ENCODE measurements around the gene TUBB.
"Not testable (repeated sequence)": the region's sequence is repeated elsewhere in the genome, so short reads cannot be mapped to it uniquely, and the experiment has no call there.

The TUBB gene

GRCh38 chr6:30763618-30764489, 43.7 kb downstream of the TUBB start:
- peak overlapping the region; percentile 34; the same call in 1 of the 2 replicates for H3K4me3 ChIP-seq (ENCODE audit: low read length)
- TF ChIP-seq ZNF274 (IDR thresholded peaks at IDR 0.05; ENCODE audit: low read depth, low read length), result no peak

- H3K4me3 ChIP-seq (ENCODE audit: low read length), result not testable (repeated sequence)
Measured at GRCh38 chr6:30764490-30765043, 44.4 kb downstream of the TUBB start.

GRCh38 chr6:30765495-30765894, 45.3 kb downstream of the TUBB start:
- not testable (repeated sequence) for H3K4me3 ChIP-seq (ENCODE audit: low read length)

- H3K4me3 ChIP-seq (ENCODE audit: low read length), result no peak overlapping the region
- TF ChIP-seq ZNF274 (IDR thresholded peaks at IDR 0.05; ENCODE audit: low read depth, low read length), result no peak
Measured at GRCh38 chr6:30766461-30767157, 46.5 kb downstream of the TUBB start.

GRCh38 chr6:30767158-30767943, 47.2 kb downstream of the TUBB start:
- no peak for TF ChIP-seq ZNF274 (IDR thresholded peaks at IDR 0.05; ENCODE audit: low read depth, low read length)

GRCh38 chr6:30767944-30768301, 47.8 kb downstream of the TUBB start:
- no peak for TF ChIP-seq ZNF274 (IDR thresholded peaks at IDR 0.05; ENCODE audit: low read depth, low read length)
- H3K4me3 ChIP-seq (ENCODE audit: low read length), result no peak overlapping the region

More at GRCh38 chr6:30767158-30767943, 47.2 kb downstream of the TUBB start:
- no peak overlapping the region for H3K4me3 ChIP-seq (ENCODE audit: low read length)

GRCh38 chr6:30768634-30769087, 48.5 kb downstream of the TUBB start:
- H3K4me3 ChIP-seq (ENCODE audit: low read length), result no peak overlapping the region
- TF ChIP-seq ZNF274 (IDR thresholded peaks at IDR 0.05; ENCODE audit: low read depth, low read length), result no peak

- TF ChIP-seq ZNF274 (IDR thresholded peaks at IDR 0.05; ENCODE audit: low read depth, low read length), result no peak
- no peak overlapping the region for H3K4me3 ChIP-seq (ENCODE audit: low read length)
Measured at GRCh38 chr6:30769088-30769852, 49.1 kb downstream of the TUBB start.

GRCh38 chr6:30769853-30770524, 49.8 kb downstream of the TUBB start:
- H3K4me3 ChIP-seq (ENCODE audit: low read length), result no peak overlapping the region
- no peak for TF ChIP-seq ZNF274 (IDR thresholded peaks at IDR 0.05; ENCODE audit: low read depth, low read length)

GRCh38 chr6:30770592-30770991, 50.4 kb downstream of the TUBB start:
- TF ChIP-seq ZNF274 (IDR thresholded peaks at IDR 0.05; ENCODE audit: low read depth, low read length), result no peak
- no peak overlapping the region for H3K4me3 ChIP-seq (ENCODE audit: low read length)

GRCh38 chr6:30774701-30775100, 54.5 kb downstream of the TUBB start:
- H3K4me3 ChIP-seq (ENCODE audit: low read length), result no peak overlapping the region
- no peak for TF ChIP-seq ZNF274 (IDR thresholded peaks at IDR 0.05; ENCODE audit: low read depth, low read length)

All from GM08714 (cell line).